Hypothalamus (tissue), 51 donors: ENCODE results near the gene HSPG2.
A peak's percentile ranks its signal among the peaks of the same experiment; 100 is the strongest.
"Not testable (repeated sequence)": the region's sequence is repeated elsewhere in the genome, so short reads cannot be mapped to it uniquely, and the experiment has no call there.

ENCODE experiments used
- DNase-seq, 51 donors: peaks; one replicate each; lab custom pipeline; 2025; lab: John Stamatoyannopoulos, UW

HSPG2 gene

DNA sequence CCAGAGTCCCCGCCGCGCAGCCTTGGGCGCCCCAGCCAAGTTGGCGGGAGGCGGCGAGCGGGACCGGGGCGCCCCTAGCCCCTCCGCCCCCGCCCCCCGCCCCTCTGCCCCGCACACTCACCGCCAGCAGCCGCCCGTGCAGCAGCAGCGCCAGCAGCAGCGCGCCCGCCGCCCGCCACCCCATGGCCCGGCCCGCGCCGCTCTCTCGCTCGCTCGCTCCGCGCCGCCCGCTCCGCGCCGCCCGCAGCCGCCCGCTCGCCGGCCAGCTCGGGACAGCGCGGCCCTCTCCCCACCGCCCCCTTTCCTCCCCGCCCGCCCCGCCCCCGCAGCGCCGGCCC lies at the start of gene HSPG2:
Gene HSPG2 (minus strand): TSS at position 277 of the 338 bp plus-strand sequence. CDS start 93 bp downstream, at position 184.
- DNase-seq: no peak

GRCh38 chr1:21986386-21986785 lies 49.3 kb upstream of the HSPG2 start:
- not testable (repeated sequence) for DNase-seq

DNA sequence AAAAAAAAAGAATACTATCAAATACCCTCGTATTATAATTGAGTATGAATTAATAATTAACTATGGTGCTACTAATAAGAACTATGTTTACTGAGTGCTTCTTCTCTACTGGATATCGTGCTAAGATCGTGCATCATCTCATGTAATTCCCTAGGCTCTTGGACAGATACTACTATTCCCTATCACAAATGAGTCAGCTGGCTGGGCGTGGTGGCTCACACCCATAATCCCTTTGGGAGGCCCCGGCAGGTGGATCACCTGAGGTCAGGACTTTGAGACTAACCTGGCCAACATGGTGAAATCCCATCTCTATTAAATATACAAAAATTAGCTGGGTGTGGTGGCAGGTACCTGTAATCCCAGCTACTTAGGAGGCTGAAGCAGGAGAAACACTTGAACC lies 48.8 kb upstream of the HSPG2 start:
- DNase-seq: not testable (repeated sequence)

GRCh38 chr1:21983539-21983938 lies 46.4 kb upstream of the HSPG2 start:
- not testable (repeated sequence) for DNase-seq

- not testable (repeated sequence) for DNase-seq
Observed at GRCh38 chr1:21982122-21982521, 45.0 kb upstream of the HSPG2 start.

DNA sequence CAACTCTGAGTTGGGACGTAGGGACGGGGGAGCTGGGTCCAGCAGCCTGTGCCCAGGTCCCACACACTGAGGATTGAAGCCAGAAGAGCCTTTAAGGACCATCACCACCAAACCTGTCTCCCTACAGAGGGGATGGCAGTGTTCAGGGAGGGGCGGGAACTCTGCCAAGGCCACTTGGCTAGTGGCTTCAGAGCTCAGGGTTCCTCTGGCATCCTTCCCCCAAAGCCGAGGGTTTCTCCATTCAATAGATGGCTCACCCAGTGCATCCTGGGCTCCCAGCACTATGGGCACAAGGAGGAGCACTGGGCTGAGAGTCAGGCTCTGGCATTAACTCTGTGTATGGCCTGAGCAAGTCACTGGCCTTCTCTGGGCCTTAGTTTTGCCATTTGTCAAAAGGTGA lies 44.1 kb upstream of the HSPG2 start:
- DNase-seq: not testable (repeated sequence)

DNA sequence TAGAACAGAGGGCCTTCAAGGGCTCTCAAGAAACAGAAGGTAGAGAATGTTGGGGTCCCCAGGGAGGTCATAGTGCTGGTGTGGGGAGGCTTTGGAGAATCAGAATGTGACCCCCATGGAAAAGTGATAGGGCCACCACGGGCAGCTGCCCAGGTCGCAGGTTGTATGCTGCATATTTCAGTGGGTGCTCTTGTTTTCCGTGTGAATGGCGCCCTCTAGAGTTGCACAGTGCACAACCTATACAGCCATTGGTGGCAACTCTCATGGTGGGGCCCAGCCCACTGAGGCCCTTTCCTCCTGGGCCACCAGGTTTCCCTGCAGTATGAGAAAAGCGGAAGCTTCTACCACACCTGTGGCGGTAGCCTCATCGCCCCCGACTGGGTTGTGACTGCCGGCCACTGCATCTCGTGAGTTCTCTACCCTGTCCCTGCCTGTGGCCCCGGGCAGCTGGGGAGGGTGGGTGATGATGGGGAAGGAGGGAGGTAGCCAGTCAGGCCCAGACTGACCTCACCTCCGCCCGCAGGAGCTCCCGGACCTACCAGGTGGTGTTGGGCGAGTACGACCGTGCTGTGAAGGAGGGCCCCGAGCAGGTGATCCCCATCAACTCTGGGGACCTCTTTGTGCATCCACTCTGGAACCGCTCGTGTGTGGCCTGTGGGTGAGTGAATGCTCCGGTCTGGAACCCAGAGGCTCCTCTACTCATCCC lies 43.6 kb upstream of the HSPG2 start:
- DNase-seq: not testable (repeated sequence)

DNA sequence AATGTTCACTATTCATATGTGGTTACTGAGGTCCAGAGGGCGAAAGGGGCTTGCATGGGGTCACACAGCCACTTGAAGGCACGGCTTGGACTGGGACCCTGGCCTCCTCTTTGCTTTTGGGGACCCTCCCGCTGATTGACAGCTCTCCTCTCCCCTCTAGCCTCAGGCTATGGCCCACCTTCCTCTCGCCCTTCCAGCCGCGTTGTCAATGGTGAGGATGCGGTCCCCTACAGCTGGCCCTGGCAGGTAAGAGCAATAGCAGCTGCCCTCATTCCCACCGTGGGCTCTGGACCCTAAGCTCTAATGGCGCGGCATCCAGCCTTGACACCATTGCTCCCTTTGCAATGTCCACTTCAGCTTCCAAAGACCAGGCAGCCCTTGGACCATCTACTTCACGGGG lies 41.1 kb upstream of the HSPG2 start:
- DNase-seq: not testable (repeated sequence)

DNA sequence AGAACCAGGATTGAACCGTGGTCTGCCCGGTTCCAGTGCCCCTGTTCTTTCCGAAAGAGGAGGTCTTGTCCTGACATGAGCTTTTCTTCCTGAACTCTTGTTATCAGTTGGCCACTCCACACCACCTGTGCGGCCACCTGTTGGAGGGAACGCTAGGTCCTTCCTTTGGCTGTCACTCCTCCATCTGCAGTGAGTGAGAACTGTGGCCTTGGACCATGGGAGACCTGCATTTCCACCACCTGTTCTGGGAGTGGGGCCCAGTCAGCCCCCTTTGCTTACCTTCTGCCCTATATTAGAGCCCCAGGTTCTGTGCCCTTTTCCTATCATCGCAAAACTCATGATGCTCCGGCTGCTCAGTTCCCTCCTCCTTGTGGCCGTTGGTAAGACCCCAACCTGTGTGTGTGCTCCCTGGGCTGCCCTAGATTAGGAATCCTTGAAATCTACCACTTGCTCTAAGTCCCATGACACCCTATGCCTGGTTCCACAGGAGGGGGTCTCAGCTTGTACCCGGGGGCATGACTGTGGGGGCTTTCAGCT lies 39.7 kb upstream of the HSPG2 start, which contains the start of gene CELA3B:
Gene CELA3B (plus strand): TSS at position 320 of the 537 bp plus-strand sequence. CDS start 18 bp downstream, at position 338.
- DNase-seq: not testable (repeated sequence)

GRCh38 chr1:21975296-21975695 lies 38.2 kb upstream of the HSPG2 start:
- not testable (repeated sequence) for DNase-seq

GRCh38 chr1:21974699-21975098 lies 37.6 kb upstream of the HSPG2 start:
- DNase-seq: not testable (repeated sequence)

DNA sequence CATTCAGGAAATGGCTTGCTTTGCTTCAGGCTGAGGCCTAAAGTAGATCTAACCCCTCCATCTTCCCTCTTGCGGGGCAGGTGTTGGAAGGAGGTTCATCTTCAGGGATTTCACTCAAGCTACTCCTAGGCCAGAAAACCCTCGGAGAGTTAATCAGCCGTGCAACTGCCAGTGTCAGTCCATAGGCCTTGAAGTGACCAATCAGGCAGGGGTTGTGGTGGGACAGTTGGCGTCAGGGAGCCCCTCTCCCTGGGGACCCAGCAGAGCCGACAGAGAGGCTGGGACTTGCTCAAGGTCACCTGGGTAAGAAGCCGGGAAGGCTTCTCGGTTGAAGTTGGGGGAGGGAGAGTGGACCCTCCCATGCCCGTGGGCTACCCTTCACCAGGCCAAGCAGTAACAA lies 36.8 kb upstream of the HSPG2 start:
- not testable (repeated sequence) for DNase-seq

- DNase-seq: not testable (repeated sequence)
Observed at GRCh38 chr1:21972973-21973441, 35.9 kb upstream of the HSPG2 start.

GRCh38 chr1:21970523-21970922 lies 33.4 kb upstream of the HSPG2 start:
- DNase-seq: not testable (repeated sequence)

DNA sequence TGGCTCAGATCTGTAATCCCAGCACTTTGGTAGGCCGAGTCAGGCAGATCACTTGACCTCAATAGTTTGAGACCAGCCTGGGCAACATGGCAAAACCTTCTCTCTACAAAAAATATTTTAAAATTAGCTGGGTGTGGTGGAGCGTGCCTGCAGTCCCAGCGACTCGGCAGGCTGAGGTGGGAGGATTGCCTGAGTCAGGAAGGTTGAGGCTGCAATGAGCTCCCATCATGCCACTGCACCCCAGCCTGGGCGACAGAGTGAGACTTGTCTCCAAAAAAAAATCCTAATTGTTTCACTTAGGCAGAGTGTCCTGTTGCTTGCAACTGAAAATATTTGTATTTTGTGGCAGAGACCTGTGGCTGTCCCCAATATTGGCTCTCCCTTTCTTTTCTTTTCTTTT lies 32.0 kb upstream of the HSPG2 start:
- not testable (repeated sequence) for DNase-seq

GRCh38 chr1:21967216-21967615 lies 30.1 kb upstream of the HSPG2 start:
- DNase-seq: not testable (repeated sequence)

GRCh38 chr1:21966247-21967000 lies 29.3 kb upstream of the HSPG2 start:
- no peak for DNase-seq

GRCh38 chr1:21963477-21964217 lies 26.5 kb upstream of the HSPG2 start:
- DNase-seq: peak in 49 of 51 donors; percentile 5 to 86 (median 44)

GRCh38 chr1:21961799-21962198 lies 24.7 kb upstream of the HSPG2 start:
- DNase-seq: no peak

DNA sequence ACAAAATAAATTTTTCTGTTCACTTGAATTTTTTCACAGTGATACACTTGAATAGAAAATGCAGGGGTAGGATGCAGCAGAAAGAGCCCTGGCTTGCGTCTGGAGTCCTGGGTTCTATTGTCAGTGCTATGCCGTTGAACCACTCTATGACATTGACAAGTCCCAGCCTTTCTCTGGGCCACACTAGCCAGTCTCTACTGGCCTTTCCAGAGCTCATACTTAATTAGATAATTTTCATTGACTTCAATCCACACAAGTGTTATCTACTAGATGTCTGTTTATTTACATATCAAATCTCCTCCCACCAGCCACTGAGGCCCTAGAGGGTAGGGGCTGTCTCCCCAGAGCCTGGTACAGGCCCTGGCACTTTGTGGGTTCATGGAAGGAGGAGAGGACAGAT lies 24.2 kb upstream of the HSPG2 start:
- no peak for DNase-seq
